HCT116 (cell line): ENCODE measurements around the gene CDH13. TPM values are rescaled to one million over a fixed set of nuclear protein-coding genes. Genes with fewer than 3 reads are reported as not detected.

Source experiments
- ATAC-seq: fragments of 200-7000 bp; cut with Tn5 transposase; 2 replicates; pipeline ENCODE4 v1.9.1; 2020; ENCODE audit warnings: mild to moderate bottlenecking, moderate library complexity
- BruUV-seq: library from RNA; stranded (reverse); fragments of 400-500 nt; replicated peaks from 2 replicates; lab custom pipeline; 2021; lab: Mats Ljungman, UMichigan
- CTCF ChIA-PET: fragments of 300-600 bp; sonication (Branson Sonifier 250); formaldehyde crosslinking; loops from one replicate; lab custom pipeline; 2021; ENCODE audit warnings: antibody characterized with exemption; lab: Charles Lee
- POLR2A ChIA-PET: fragments of 300-600, 350-600 bp; sonication (Branson Sonifier 250); formaldehyde crosslinking; loops from one replicate; lab custom pipeline; 2021; ENCODE audit warnings: antibody characterized with exemption; lab: Charles Lee
- RAD21 ChIA-PET, 2 experiments: fragments of 300-600 bp; sonication (Branson Sonifier 250); formaldehyde crosslinking; loops; one replicate each; lab custom pipeline; 2023; ENCODE audit warnings: low total read pairs in 2 of 2; ENCODE audit not compliant: uncharacterized antibody in 2 of 2, unreplicated experiment in 2 of 2, low non-redundant PET in 1 of 2; lab: Charles Lee
- DNase-seq: peaks from one replicate; pipeline ENCODE4 v3.0.0-alpha.2; 2010; ENCODE audit warnings: low read depth, low spot score
- H2AFZ ChIP-seq: fragments of 200-600 bp; shearing (Covaris generic), sonication (generic); 2 replicates; pipeline ENCODE4 v1.6.1; 2017; ENCODE audit warnings: low read depth, mixed run types, mixed read lengths, antibody characterized with exemption, low read length; ENCODE audit not compliant: poor library complexity, severe bottlenecking
- H3K27ac ChIP-seq: 2 replicates; pipeline ENCODE4 v1.5.1; 2012; ENCODE audit warnings: low read depth, low read length
- H3K27me3 ChIP-seq: fragments of 200-600 bp; sonication (generic); 2 replicates; pipeline ENCODE4 v1.6.1; 2016; ENCODE audit warnings: mixed run types, low read length, mixed read lengths; ENCODE audit not compliant: insufficient read depth
- H3K36me3 ChIP-seq, 2 experiments: fragments of 200-500 bp in 1 of 2; fragments of 200-600 bp in 1 of 2; sonication (Bioruptor generic) in 1 of 2; sonication (generic) in 1 of 2; 2 replicates each; pipeline versions ENCODE4 v1.5.1 to v1.6.1; 2014 to 2016; ENCODE audit warnings: low read length in 2 of 2, inconsistent platforms in 1 of 2, mixed read lengths in 1 of 2, mixed run types in 1 of 2; ENCODE audit not compliant: insufficient read depth in 2 of 2, control insufficient read depth in 1 of 2
- H3K4me1 ChIP-seq, 2 experiments: fragments of 200-600 bp in 1 of 2; sonication (generic) in 1 of 2; 2 replicates each; pipeline versions ENCODE4 v1.5.1 to v1.6.1; 2012 to 2017; ENCODE audit warnings: low read length in 2 of 2, inconsistent platforms in 1 of 2, mild to moderate bottlenecking in 1 of 2, mixed read lengths in 1 of 2, mixed run types in 1 of 2, moderate library complexity in 1 of 2; ENCODE audit not compliant: insufficient read depth in 2 of 2, control insufficient read depth in 1 of 2
- H3K4me2 ChIP-seq: fragments of 200-600 bp; sonication (generic); 2 replicates; pipeline ENCODE4 v1.6.1; 2017; ENCODE audit warnings: mixed run types, low read length, mixed read lengths
- H3K4me3 ChIP-seq, 2 experiments: fragments of 200-600 bp in 1 of 2; sonication (generic) in 1 of 2; replicated peaks in 1 of 2; 2 replicates each; pipeline ENCODE4 v1.5.1; 2011 to 2016; ENCODE audit warnings: low read length in 2 of 2, control low read depth in 1 of 2, low read depth in 1 of 2, mild to moderate bottlenecking in 1 of 2, mixed read lengths in 1 of 2, mixed run types in 1 of 2
- H3K79me2 ChIP-seq: fragments of 200-600 bp; sonication (generic); 2 replicates; pipeline ENCODE4 v1.6.1; 2017; ENCODE audit warnings: mild to moderate bottlenecking, mixed run types, low read length, moderate library complexity, mixed read lengths; ENCODE audit not compliant: insufficient read depth
- H3K9ac ChIP-seq: fragments of 200-600 bp; sonication (generic); 2 replicates; pipeline ENCODE4 v1.6.1; 2016; ENCODE audit warnings: low read length, mixed read lengths
- H3K9me2 ChIP-seq: fragments of 200-600 bp; sonication (generic), shearing (Covaris generic); 2 replicates; pipeline ENCODE4 v1.6.1; 2017; ENCODE audit warnings: mixed run types, mild to moderate bottlenecking, moderate library complexity; ENCODE audit not compliant: insufficient read depth
- H3K9me3 ChIP-seq, 2 experiments: fragments of 200-500 bp in 1 of 2; fragments of 200-600 bp in 1 of 2; sonication (Bioruptor generic) in 1 of 2; sonication (generic) in 1 of 2; 2 replicates each; pipeline ENCODE4 v1.6.1; 2014 to 2017; ENCODE audit warnings: low read length in 2 of 2, mixed read lengths in 2 of 2, inconsistent platforms in 1 of 2, low read depth in 1 of 2, mild to moderate bottlenecking in 1 of 2, mixed run types in 1 of 2, moderate library complexity in 1 of 2; ENCODE audit not compliant: control insufficient read depth in 1 of 2, insufficient read depth in 1 of 2
- H4K20me1 ChIP-seq: fragments of 200-600 bp; sonication (generic), shearing (Covaris generic); 2 replicates; pipeline ENCODE4 v1.6.1; 2017; ENCODE audit warnings: mixed run types, mild to moderate bottlenecking, moderate library complexity; ENCODE audit not compliant: insufficient read depth
- CBX3 ChIP-seq: IDR thresholded peaks from 2 replicates; pipeline ENCODE4 v1.6.1; 2012; ENCODE audit warnings: low read depth
- CEBPB ChIP-seq: IDR thresholded peaks from 2 replicates; pipeline ENCODE4 v1.6.1; 2012; ENCODE audit warnings: low read depth
- FOSL1 ChIP-seq: IDR thresholded peaks from 2 replicates; pipeline ENCODE4 v1.6.1; 2012; ENCODE audit warnings: low read depth
- JUND ChIP-seq: IDR thresholded peaks from 2 replicates; pipeline ENCODE4 v1.6.1; 2012
- POLR2A ChIP-seq: IDR thresholded peaks from 2 replicates; pipeline ENCODE4 v1.7.0; 2011; ENCODE audit warnings: borderline replicate concordance; ENCODE audit not compliant: insufficient read depth, insufficient read length; ENCODE audit errors: extremely low read depth
- POLR2AphosphoS5 ChIP-seq: IDR thresholded peaks from 2 replicates; pipeline ENCODE4 v1.6.1; 2011; ENCODE audit warnings: mild to moderate bottlenecking, low read depth, low read length, moderate library complexity
- SP1 ChIP-seq: IDR thresholded peaks from 2 replicates; pipeline ENCODE4 v1.6.1; 2012; ENCODE audit warnings: low read depth
- SRF ChIP-seq: IDR thresholded peaks from 2 replicates; pipeline ENCODE4 v1.6.1; 2012; ENCODE audit warnings: low read depth
- YY1 ChIP-seq: IDR thresholded peaks from 2 replicates; pipeline ENCODE4 v1.6.1; 2011; ENCODE audit warnings: low read length, low read depth, moderate library complexity, mild to moderate bottlenecking; ENCODE audit not compliant: insufficient replicate concordance; ENCODE audit errors: extremely low read depth
- ZFX ChIP-seq: fragments of 450-650 bp; IDR thresholded peaks from 2 replicates; pipeline ENCODE4 v1.6.1; 2017
- ZNF274 ChIP-seq: fragments of 200-500 bp; sonication (Bioruptor generic); IDR thresholded peaks from 2 replicates; pipeline ENCODE4 v1.6.1; 2014; ENCODE audit warnings: mild to moderate bottlenecking, low read depth, low read length, inconsistent platforms
- intact Hi-C: fragments of 100-400 bp; cut with micrococcal nuclease; formaldehyde crosslinking; loops from 2 replicates; pipeline ENCODE4 v1.10.0; 2022
- total RNA-seq: library from RNA; stranded (reverse); gene quantifications from one replicate; pipeline ENCODE4 v1.2.1, GENCODE V29; 2021; ENCODE audit not compliant: unreplicated experiment
- TF ChIP-seq, protein P1 (sequence below), 3 experiments: fragments of 200-600 bp in 1 of 3; sonication (generic) in 1 of 3; IDR thresholded peaks in 2 of 3; conservative IDR thresholded peaks in 1 of 3; 2 replicates each; pipeline ENCODE4 v1.5.1; 2012 to 2017; ENCODE audit warnings: low read depth in 2 of 3, low read length in 2 of 3, antibody characterized with exemption in 1 of 3, borderline replicate concordance in 1 of 3, control low read depth in 1 of 3, mild to moderate bottlenecking in 1 of 3, mixed read lengths in 1 of 3, mixed run types in 1 of 3, moderate library complexity in 1 of 3; ENCODE audit not compliant: insufficient read depth in 1 of 3
- TF ChIP-seq, protein P2 (sequence below): IDR thresholded peaks from 2 replicates; pipeline ENCODE4 v1.6.1; 2012
- TF ChIP-seq, protein P3 (sequence below): IDR thresholded peaks from 2 replicates; pipeline ENCODE4 v1.6.1; 2011; ENCODE audit warnings: mild to moderate bottlenecking, low read length, moderate library complexity; ENCODE audit not compliant: insufficient replicate concordance; ENCODE audit errors: extremely low read depth
- TF ChIP-seq, protein P4 (sequence below): IDR thresholded peaks from 2 replicates; pipeline ENCODE4 v1.6.1; 2012

CDH13 gene
- total RNA-seq, 1 experiment from 2014 or later, result not detected

DNA sequence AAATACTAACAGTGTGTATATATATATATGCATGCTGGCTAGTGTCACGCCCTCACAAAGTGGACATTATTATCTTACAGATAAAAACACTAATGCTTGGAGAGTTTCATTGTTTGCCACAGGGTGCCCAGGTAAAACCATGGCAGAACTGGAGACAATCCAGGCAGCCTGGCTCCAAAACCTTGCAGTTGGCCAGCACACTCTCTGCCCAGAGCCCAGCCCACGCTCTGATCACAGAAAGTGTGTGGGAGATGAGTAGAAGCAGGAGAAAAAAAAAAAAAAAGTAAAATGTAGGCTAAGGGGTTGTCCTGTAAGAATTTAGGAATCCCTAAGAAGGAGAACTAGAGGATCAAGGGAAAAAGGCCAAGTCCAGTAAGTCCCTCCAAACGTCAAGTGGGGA is 538.0 kb downstream of the CDH13 start:
- H3K79me2 ChIP-seq, result no peaks in the 10 kb centered on the region
- H3K4me1 ChIP-seq, result no peaks in the 10 kb centered on the region
- intact Hi-C loops, result no loop called here
- TF ChIP-seq YY1 (no peak), ZNF274 (no peak), SP1 (no peak), POLR2AphosphoS5 (no peak), CEBPB (no peak), JUND (no peak), FOSL1 (no peak), POLR2A (no peak), SRF (no peak), CBX3 (no peak), ZFX (no peak)
- TF ChIP-seq, protein P1, sequence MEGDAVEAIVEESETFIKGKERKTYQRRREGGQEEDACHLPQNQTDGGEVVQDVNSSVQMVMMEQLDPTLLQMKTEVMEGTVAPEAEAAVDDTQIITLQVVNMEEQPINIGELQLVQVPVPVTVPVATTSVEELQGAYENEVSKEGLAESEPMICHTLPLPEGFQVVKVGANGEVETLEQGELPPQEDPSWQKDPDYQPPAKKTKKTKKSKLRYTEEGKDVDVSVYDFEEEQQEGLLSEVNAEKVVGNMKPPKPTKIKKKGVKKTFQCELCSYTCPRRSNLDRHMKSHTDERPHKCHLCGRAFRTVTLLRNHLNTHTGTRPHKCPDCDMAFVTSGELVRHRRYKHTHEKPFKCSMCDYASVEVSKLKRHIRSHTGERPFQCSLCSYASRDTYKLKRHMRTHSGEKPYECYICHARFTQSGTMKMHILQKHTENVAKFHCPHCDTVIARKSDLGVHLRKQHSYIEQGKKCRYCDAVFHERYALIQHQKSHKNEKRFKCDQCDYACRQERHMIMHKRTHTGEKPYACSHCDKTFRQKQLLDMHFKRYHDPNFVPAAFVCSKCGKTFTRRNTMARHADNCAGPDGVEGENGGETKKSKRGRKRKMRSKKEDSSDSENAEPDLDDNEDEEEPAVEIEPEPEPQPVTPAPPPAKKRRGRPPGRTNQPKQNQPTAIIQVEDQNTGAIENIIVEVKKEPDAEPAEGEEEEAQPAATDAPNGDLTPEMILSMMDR (IDR thresholded peaks at IDR 0.05 in 2 of 3, conservative IDR thresholded peaks at IDR 0.05 in 1 of 3; ENCODE audit: borderline replicate concordance in 1 of 3, insufficient read depth in 1 of 3, low read depth in 2 of 3, low read length in 2 of 3), result no peak
- TF ChIP-seq, protein P2, sequence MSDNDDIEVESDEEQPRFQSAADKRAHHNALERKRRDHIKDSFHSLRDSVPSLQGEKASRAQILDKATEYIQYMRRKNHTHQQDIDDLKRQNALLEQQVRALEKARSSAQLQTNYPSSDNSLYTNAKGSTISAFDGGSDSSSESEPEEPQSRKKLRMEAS, result no peak
- TF ChIP-seq, protein P3, sequence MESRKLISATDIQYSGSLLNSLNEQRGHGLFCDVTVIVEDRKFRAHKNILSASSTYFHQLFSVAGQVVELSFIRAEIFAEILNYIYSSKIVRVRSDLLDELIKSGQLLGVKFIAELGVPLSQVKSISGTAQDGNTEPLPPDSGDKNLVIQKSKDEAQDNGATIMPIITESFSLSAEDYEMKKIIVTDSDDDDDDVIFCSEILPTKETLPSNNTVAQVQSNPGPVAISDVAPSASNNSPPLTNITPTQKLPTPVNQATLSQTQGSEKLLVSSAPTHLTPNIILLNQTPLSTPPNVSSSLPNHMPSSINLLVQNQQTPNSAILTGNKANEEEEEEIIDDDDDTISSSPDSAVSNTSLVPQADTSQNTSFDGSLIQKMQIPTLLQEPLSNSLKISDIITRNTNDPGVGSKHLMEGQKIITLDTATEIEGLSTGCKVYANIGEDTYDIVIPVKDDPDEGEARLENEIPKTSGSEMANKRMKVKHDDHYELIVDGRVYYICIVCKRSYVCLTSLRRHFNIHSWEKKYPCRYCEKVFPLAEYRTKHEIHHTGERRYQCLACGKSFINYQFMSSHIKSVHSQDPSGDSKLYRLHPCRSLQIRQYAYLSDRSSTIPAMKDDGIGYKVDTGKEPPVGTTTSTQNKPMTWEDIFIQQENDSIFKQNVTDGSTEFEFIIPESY, result no peak
- TF ChIP-seq, protein P4, sequence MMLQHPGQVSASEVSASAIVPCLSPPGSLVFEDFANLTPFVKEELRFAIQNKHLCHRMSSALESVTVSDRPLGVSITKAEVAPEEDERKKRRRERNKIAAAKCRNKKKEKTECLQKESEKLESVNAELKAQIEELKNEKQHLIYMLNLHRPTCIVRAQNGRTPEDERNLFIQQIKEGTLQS, result no peak
- TF ChIP-seq, all 23 proteins: peak for 0
- H4K20me1 ChIP-seq, result no peaks in the 10 kb centered on the region
- RAD21 ChIA-PET, result no interaction called here
- no peak for DNase-seq
- H2AFZ ChIP-seq, result no peak overlapping the region
- no peak overlapping the region for H3K27ac ChIP-seq
- no peak overlapping the region for H3K4me3 ChIP-seq
- no peak for ATAC-seq
- peaks cover 19 to 34% of the 10 kb centered on the region in 2 experiments for H3K9me3 ChIP-seq
- no peaks in the 10 kb centered on the region for H3K27me3 ChIP-seq
- H3K36me3 ChIP-seq, result no peaks in the 10 kb centered on the region
- BruUV-seq, result no TSS peak
- H3K9me2 ChIP-seq, result no peaks in the 10 kb centered on the region
- no peak overlapping the region for H3K9ac ChIP-seq
- H3K4me2 ChIP-seq, result no peak overlapping the region
- CTCF ChIA-PET, result no interaction called here
- POLR2A ChIA-PET, result no interaction called here
